Neural cell (in vitro differentiated cells): ENCODE data around the gene INHA. TPM values are rescaled to one million over a fixed set of nuclear protein-coding genes. Genes with fewer than 3 reads are reported as not detected.

Source experiments
- H2AFZ ChIP-seq: fragments of 200-600, 300-800 bp; sonication (generic), shearing (Covaris generic); 2 replicates; pipeline ENCODE4 v1.6.0; 2014; ENCODE audit warnings: low read depth, mild to moderate bottlenecking, antibody characterized with exemption, low read length, moderate library complexity
- H3F3A ChIP-seq: fragments of 200-600 bp; shearing (Covaris generic); 2 replicates; pipeline ENCODE4 v1.6.1; 2016; ENCODE audit warnings: mild to moderate bottlenecking, moderate library complexity, mixed read lengths, antibody characterized with exemption, low read length; ENCODE audit not compliant: insufficient read depth, poor library complexity, severe bottlenecking
- H3K27ac ChIP-seq: fragments of 200-600, 300-800 bp; sonication (generic), shearing (Covaris generic); 2 replicates; pipeline ENCODE4 v1.5.1; 2014; ENCODE audit warnings: mild to moderate bottlenecking, low read length, moderate library complexity
- H3K27me3 ChIP-seq: fragments of 300-800, 200-600 bp; sonication (generic), shearing (Covaris generic); 2 replicates; pipeline ENCODE4 v1.6.0; 2014; ENCODE audit warnings: mild to moderate bottlenecking, low read depth, low read length, moderate library complexity; ENCODE audit not compliant: insufficient read depth
- H3K36me3 ChIP-seq: fragments of 300-800, 200-600 bp; sonication (generic), shearing (Covaris generic); 2 replicates; pipeline ENCODE4 v1.5.1; 2014; ENCODE audit warnings: mild to moderate bottlenecking, antibody characterized with exemption, low read length, moderate library complexity; ENCODE audit not compliant: insufficient read depth
- H3K4me2 ChIP-seq: fragments of 300-800, 200-600 bp; sonication (generic), shearing (Covaris generic); 2 replicates; pipeline ENCODE4 v1.6.0; 2014; ENCODE audit warnings: mild to moderate bottlenecking, low read length
- H3K4me3 ChIP-seq: fragments of 300-800, 200-600 bp; sonication (generic), shearing (Covaris generic); 2 replicates; pipeline ENCODE4 v1.5.1; 2014; ENCODE audit warnings: mild to moderate bottlenecking, low read length, moderate library complexity
- H3K79me2 ChIP-seq: fragments of 200-600 bp; shearing (Covaris generic); replicated peaks from 2 replicates; pipeline ENCODE4 v1.6.0; 2014; ENCODE audit warnings: mild to moderate bottlenecking, low read length, moderate library complexity; ENCODE audit not compliant: insufficient read depth
- H3K9ac ChIP-seq: fragments of 300-800, 200-600 bp; sonication (generic), shearing (Covaris generic); 2 replicates; pipeline ENCODE4 v1.6.1; 2016; ENCODE audit warnings: mild to moderate bottlenecking, low read length, mixed read lengths
- H3K9me2 ChIP-seq: fragments of 200-600 bp; shearing (Covaris generic); 2 replicates; pipeline ENCODE4 v1.6.1; 2016; ENCODE audit warnings: mild to moderate bottlenecking, low read length, mixed read lengths; ENCODE audit not compliant: insufficient read depth
- H3K9me3 ChIP-seq: fragments of 200-600, 300-800 bp; sonication (generic), shearing (Covaris generic); 2 replicates; pipeline ENCODE4 v1.6.1; 2016; ENCODE audit warnings: mild to moderate bottlenecking, mixed run types, low read length, moderate library complexity, mixed read lengths
- H4K20me1 ChIP-seq: fragments of 200-600 bp; shearing (Covaris generic); 2 replicates; pipeline ENCODE4 v1.6.1; 2016; ENCODE audit warnings: mild to moderate bottlenecking, mixed run types; ENCODE audit not compliant: insufficient read depth
- EP300 ChIP-seq: fragments of 450-650 bp; conservative IDR thresholded peaks from 2 replicates; pipeline ENCODE4 v1.6.1; 2014; ENCODE audit warnings: antibody characterized with exemption, mild to moderate bottlenecking, moderate library complexity; ENCODE audit not compliant: poor library complexity, severe bottlenecking
- EZH2 ChIP-seq: fragments of 200-600, 300-800 bp; shearing (Covaris generic), sonication (generic); IDR thresholded peaks from 2 replicates; pipeline ENCODE4 v1.6.1; 2014; ENCODE audit warnings: antibody characterized with exemption, low read length, borderline replicate concordance, mild to moderate bottlenecking; ENCODE audit not compliant: insufficient read depth, poor library complexity, severe bottlenecking
- MXI1 ChIP-seq: fragments of 450-650 bp; conservative IDR thresholded peaks from 2 replicates; pipeline ENCODE4 v1.6.1; 2014; ENCODE audit warnings: antibody characterized with exemption, mild to moderate bottlenecking; ENCODE audit not compliant: poor library complexity, severe bottlenecking
- POLR2AphosphoS5 ChIP-seq: IDR thresholded peaks from 2 replicates; pipeline ENCODE4 v1.6.1; 2012
- RAD21 ChIP-seq: fragments of 450-650 bp; conservative IDR thresholded peaks from 2 replicates; pipeline ENCODE4 v1.6.1; 2014; ENCODE audit warnings: antibody characterized with exemption, mild to moderate bottlenecking, moderate library complexity
- SMC3 ChIP-seq: fragments of 450-650 bp; conservative IDR thresholded peaks from 2 replicates; pipeline ENCODE4 v1.6.1; 2014; ENCODE audit warnings: antibody characterized with exemption, mild to moderate bottlenecking, moderate library complexity; ENCODE audit not compliant: poor library complexity
- TAF1 ChIP-seq: IDR thresholded peaks from 2 replicates; pipeline ENCODE4 v1.6.1; 2012; ENCODE audit warnings: low read depth
- polyA plus RNA-seq: library from polyadenylated mRNA; depleted of rRNA; stranded (reverse); fragments of >200 nt; gene quantifications from 2 replicates; pipeline ENCODE4 v1.2.3, GENCODE V29; 2014
- TF ChIP-seq, protein P1 (sequence below): IDR thresholded peaks from 2 replicates; pipeline ENCODE4 v1.6.1; 2012; ENCODE audit warnings: borderline replicate concordance

The INHA gene
- polyA plus RNA-seq, 1 donor from 2014 or later = 2.7 TPM

DNA sequence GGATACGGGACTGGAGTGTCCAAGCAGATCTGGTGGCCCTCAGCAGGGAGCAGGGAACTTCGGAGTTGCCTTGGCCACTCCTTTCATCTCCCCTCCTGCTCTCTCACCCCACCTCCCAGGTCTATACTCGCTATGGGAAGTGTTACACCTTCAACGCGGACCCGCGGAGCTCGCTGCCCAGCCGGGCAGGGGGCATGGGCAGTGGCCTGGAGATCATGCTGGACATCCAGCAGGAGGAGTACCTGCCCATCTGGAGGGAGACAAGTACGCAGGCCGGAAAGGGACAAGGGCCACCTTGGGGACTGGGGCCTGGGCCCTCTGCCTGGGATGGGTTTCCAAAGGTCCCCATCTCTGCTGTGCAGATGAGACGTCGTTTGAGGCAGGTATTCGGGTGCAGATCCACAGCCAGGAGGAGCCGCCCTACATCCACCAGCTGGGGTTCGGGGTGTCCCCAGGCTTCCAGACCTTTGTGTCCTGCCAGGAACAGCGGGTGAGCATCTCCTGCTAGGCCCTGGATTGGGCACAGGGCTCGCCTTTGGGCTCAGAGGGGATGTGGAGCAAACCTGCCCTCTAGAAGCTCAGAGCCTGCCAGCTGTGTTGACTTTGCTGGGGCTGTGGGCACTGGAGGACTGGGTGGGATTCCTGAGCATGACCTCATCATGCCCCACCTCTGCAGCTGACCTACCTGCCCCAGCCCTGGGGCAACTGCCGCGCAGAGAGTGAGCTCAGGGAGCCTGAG, 40.3 kb upstream of the INHA start:
- TF ChIP-seq SMC3 = no peak
- no peak for TF ChIP-seq RAD21
- TF ChIP-seq POLR2AphosphoS5 = no peak
- TF ChIP-seq, protein P1, sequence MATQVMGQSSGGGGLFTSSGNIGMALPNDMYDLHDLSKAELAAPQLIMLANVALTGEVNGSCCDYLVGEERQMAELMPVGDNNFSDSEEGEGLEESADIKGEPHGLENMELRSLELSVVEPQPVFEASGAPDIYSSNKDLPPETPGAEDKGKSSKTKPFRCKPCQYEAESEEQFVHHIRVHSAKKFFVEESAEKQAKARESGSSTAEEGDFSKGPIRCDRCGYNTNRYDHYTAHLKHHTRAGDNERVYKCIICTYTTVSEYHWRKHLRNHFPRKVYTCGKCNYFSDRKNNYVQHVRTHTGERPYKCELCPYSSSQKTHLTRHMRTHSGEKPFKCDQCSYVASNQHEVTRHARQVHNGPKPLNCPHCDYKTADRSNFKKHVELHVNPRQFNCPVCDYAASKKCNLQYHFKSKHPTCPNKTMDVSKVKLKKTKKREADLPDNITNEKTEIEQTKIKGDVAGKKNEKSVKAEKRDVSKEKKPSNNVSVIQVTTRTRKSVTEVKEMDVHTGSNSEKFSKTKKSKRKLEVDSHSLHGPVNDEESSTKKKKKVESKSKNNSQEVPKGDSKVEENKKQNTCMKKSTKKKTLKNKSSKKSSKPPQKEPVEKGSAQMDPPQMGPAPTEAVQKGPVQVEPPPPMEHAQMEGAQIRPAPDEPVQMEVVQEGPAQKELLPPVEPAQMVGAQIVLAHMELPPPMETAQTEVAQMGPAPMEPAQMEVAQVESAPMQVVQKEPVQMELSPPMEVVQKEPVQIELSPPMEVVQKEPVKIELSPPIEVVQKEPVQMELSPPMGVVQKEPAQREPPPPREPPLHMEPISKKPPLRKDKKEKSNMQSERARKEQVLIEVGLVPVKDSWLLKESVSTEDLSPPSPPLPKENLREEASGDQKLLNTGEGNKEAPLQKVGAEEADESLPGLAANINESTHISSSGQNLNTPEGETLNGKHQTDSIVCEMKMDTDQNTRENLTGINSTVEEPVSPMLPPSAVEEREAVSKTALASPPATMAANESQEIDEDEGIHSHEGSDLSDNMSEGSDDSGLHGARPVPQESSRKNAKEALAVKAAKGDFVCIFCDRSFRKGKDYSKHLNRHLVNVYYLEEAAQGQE = no peak
- TF ChIP-seq EZH2 = no peak
- no peak for TF ChIP-seq MXI1
- no peak for TF ChIP-seq EP300
- no peaks in the 10 kb centered on the region for H3K79me2 ChIP-seq
- H3K27me3 ChIP-seq = peaks cover 7% of the 10 kb centered on the region
- no peak overlapping the region for H2AFZ ChIP-seq
- no peaks in the 10 kb centered on the region for H3F3A ChIP-seq
- H4K20me1 ChIP-seq = no peaks in the 10 kb centered on the region
- no peak overlapping the region for H3K27ac ChIP-seq
- H3K36me3 ChIP-seq = no peaks in the 10 kb centered on the region
- no peaks in the 10 kb centered on the region for H3K9me2 ChIP-seq
- no peaks in the 10 kb centered on the region for H3K9me3 ChIP-seq
- H3K4me3 ChIP-seq = no peak overlapping the region
- no peak overlapping the region for H3K4me2 ChIP-seq
- H3K9ac ChIP-seq = no peak overlapping the region

DNA sequence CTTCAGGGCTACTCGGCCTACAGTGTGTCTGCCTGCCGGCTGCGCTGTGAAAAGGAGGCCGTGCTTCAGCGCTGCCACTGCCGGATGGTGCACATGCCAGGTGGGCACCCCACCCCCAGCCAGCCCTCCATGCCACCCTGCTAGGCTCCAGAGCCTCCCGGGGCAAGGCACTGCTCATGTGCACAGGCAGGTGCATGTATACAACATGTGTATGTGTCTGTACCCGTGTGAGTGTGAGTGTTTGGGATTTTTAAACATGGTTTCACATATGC, 39.8 kb upstream of the INHA start:
- Histone ChIP-seq H3K27me3 (peaks cover 7% of the 10 kb centered on the region), H2AFZ (no peak overlapping the region), H3K27ac (no peak overlapping the region), H4K20me1 (no peaks in the 10 kb centered on the region), H3K79me2 (no peaks in the 10 kb centered on the region), H3K4me3 (no peak overlapping the region), H3K9me2 (no peaks in the 10 kb centered on the region), H3K36me3 (no peaks in the 10 kb centered on the region), H3K9ac (no peak overlapping the region), H3F3A (no peaks in the 10 kb centered on the region), H3K4me2 (no peak overlapping the region), H3K9me3 (no peaks in the 10 kb centered on the region)
- TF ChIP-seq TAF1 (no peak), POLR2AphosphoS5 (no peak), RAD21 (no peak), EP300 (no peak)

DNA sequence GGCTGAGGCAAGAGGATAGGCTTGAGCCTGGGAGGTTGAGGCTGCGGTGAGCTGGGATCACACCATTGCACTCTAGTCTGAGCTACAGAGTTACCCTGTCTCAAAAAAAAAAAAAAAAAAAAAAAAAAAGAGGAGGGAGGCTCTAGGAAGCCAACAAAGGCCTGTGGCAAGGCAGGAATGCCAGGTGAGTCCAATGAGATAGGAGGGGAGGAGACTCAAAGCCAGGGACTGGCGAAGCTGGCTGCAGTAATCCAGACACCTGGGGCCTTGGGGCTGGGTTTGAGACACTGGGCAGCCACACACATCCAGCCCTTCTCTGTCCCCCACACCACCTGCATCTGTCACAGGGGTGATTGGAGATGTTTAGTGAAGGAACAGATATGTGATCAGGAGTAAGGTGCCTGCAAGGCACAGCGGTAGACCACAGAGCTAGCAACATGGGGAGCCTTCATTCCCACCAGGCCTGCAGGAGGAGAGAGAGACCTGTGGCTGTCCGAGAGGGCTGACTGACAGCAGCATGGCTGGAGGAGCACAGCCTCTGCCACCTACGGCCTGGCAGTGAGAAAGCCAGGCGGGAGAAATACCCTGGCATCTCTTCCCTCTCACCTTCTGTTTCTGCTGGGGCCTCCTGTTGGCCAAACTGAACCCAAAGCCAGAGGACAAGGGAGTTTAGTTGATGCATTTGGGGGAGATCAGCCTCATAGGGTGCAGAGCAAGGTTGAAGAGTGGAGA, 38.0 kb upstream of the INHA start:
- TF ChIP-seq MXI1 (no peak), EZH2 (no peak), EP300 (no peak)
- Histone ChIP-seq H3K9me3 (no peaks in the 10 kb centered on the region), H3K4me2 (no peak overlapping the region), H3K79me2 (no peaks in the 10 kb centered on the region), H3F3A (no peaks in the 10 kb centered on the region), H3K27ac (no peak overlapping the region), H3K9ac (no peak overlapping the region), H4K20me1 (no peaks in the 10 kb centered on the region), H3K9me2 (no peaks in the 10 kb centered on the region), H3K36me3 (no peaks in the 10 kb centered on the region), H3K4me3 (no peak overlapping the region), H3K27me3 (peaks cover 5% of the 10 kb centered on the region), H2AFZ (no peak overlapping the region)
